NCI-H1417 (cell line): ENCODE data around the gene FOXO3.

Experiments
- DNase-seq, 3 experiments: peaks; one replicate each; lab custom pipeline; 2025; lab: John Stamatoyannopoulos, UW

The FOXO3 gene

DNA sequence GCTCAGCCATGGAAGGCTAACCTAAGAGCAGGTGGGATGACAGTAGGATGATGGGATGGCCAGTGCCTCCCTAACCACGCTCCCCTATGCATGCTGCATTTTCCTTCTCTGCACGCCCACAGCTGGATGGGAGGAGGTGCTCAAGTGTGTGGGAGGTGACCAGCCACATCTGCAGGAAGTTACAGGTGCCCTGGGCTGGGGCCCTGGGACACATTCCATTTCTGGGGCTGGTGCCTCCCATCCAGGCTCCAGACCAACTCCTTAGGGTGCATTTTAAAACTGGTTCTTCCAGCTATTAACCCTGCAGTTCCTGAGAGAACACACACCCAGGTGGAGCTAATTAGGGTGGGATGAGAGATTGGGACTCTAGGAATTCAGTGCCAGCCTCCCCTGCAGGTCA is 152.2 kb downstream of the FOXO3 start:
- DNase-seq: no peak

DNA sequence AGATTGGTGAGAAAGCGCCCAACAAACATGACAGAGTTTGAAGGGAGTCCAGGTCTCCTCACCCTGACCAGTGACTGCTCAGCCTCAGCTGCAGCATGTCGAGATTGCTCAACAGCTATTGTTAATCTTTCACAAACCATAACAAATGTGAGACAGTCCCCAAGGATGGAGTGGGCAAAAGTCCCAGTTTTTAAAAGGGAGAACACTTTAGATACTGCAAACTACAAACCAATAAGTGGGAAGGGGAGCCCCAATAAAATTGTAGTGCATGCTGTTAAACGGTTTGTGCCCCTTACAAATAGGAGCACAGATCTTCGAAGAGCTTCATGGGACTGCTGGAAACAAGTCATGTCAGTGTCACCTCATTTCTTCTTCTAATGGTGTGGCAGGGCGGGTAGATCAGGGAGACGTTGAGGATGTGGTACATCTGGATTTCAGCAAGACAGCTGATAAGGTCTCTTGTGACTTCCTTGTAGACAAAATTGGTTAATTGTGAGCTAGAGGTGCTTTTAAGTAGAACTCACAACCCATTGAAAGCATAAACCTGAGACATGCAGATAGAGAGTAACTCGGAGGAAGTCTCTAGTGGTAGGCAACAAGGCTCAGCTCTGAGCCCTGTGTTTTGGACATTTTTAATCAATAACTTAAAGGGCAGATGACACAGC is 153.5 kb downstream of the FOXO3 start:
- DNase-seq: no peak

DNA sequence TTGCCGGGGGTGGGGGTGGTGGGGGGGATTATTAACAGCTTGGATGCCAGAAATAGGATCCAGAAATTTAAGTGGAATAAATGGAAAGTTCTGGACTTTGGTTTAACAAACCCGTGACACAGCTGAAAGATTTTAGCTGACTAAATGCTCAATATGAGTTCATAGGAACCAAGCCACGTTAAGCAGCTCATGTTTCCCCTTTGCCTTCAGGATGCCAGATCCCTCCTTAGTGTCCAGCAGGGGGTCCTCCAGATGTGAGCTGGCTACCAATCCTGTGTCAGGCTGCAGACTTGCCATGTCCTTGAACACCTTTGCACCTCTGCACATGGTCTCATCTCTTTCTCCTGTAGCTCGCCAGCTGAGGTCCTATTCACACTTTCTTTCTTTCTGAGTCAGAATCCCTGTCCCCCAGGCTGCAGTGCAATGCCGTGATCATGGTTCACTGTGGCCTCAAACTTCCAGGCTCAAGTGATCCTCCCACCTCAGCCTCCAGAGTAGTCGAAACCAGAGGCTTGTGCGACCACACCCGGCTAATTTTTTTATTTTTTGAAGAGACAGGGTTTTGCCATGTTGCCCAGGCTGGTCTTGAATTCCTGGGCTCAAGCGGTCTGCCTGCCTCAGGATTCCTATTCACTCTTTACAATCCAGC is 154.2 kb downstream of the FOXO3 start:
- DNase-seq: no peak

DNA sequence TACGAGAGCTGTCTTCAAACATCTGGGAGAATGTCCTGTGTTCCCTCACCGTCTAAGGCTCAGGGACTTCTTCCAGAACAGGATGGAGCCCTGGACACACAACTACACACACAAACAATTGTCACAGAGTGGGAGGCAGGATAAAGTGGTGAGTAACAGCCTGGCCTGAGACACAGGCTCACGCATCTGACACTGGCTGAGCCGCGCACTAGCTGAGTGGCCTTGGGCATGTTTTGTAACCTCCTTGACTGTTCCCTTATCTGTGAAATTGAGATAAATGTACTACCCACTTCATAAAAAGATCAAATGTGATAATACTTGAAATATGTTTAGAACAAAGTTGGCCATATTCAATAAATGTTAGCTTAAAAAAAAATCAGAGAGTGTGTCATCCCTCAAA is 155.1 kb downstream of the FOXO3 start:
- no peak for DNase-seq

DNA sequence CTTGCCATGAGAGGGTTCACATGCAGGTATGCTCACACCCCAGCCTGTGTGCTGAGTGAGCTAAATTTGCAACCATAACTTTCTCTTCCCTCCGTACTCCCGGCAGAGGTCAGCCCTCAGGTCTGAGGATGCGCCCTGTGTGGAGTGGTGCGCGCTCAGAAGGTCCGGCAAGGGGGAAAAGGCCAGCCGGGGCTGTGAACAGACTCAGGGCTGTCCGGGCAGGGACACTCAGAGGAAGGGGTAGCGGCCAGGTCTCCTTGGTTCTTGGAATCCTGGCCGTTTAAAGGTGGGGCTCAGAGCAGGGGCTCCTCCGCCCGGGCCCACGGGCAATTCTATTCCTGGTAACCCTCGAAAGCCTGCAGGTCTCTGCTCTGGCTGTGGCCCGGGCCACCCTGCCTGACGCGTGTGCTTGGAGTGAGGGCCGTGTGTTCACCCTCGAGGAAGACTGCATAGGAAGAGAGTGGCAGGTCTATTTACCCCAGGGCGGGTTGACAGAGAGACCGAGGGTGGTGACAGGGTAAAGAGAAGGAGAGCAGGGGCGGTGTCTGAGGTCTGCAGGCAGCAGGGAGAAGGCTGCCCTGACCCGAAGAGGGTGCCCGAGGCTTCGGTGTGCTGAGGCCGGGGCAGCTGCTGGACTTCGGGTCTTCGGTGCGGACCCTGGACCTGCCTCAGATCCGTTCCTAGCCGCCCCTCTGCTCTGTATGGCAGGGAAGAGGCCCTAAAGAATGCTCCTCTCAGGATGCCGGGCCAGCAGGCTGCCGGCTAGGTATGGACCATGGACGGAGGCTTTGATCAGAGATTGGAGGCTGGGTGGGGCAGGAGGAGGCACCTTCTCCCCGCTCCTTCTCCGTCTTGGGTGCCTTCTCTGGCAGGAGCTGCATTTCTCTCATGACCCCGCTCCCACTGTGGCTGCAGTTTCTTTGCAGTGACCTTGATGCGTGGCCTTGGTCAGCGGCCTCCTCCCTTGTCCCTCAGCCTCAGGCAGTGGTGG is 156.4 kb downstream of the FOXO3 start:
- DNase-seq: no peak

DNA sequence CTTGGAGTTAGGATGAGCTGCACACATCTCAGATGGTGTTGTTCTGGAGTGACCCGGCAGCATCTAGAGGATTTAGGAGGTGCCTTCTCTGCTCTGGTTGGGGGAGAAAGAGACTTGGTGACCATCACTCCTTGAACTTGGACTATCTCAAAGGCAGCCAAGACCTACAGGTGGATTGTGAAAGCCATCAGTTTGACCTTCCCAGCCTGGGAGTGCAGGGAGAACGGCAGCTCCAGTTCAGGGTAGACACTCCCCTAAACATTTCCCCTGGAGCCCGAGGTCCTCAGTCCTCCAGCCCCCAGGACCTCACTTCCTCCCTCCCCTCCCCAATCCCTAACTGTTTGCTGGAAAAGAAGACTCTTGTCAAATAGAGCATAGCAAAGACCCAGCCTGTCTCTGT is 158.8 kb downstream of the FOXO3 start:
- DNase-seq: no peak

DNA sequence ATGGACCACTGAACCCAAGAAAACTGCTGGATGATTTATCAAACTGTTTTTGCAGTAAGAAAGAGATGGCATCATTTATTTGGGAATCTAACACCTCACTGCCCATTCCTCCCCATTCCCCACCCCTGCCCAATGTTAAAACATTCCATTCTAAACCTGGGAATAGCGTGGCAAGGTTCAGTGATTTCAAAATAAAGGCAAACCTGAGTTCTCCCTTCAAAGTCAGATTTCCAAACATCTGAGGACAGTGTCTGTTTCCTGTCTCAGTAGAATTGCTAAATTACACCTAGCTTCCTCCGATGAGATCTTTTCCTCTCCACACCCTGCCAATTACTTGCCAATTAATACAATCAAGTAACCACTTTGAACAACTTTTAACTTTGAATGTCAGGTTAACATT is 160.1 kb downstream of the FOXO3 start:
- DNase-seq: no peak

DNA sequence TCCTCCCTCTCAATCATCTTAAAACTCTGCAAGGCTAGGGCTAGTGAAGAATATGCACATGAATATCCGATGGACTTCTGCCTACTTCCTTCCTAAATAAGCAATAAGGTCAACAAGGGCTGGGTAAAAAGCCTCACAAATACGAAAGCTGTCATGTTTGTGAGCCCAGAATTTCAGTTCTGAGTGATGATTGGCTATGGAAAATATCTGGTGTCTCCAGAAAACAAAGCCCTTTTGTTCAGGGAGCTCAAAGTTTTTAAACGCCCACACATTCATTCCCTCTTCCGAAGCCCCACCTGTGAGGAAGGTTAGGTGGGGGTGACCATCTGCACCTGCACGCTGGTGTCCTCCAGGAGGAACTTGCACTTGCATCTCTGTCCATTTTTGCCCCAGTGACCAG is 160.6 kb downstream of the FOXO3 start:
- no peak for DNase-seq

DNA sequence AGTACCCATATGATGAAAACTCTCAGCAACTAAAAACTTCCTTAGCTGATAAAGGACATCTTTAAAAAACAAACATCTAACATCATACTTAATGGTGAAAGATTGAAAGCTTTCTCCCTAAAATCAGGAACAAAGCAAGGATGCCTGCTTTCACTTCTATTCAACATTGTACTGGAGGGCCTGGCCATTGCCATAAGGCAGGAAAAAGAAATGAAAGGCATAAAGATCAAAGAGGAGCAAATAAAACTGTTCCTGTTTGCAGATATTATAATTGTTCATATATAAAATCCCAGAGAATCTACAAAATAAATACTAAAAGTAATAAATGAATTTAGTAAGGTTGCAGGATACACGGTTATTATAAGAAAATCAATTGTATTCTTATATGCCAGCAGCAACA is 162.9 kb downstream of the FOXO3 start:
- DNase-seq: no peak

DNA sequence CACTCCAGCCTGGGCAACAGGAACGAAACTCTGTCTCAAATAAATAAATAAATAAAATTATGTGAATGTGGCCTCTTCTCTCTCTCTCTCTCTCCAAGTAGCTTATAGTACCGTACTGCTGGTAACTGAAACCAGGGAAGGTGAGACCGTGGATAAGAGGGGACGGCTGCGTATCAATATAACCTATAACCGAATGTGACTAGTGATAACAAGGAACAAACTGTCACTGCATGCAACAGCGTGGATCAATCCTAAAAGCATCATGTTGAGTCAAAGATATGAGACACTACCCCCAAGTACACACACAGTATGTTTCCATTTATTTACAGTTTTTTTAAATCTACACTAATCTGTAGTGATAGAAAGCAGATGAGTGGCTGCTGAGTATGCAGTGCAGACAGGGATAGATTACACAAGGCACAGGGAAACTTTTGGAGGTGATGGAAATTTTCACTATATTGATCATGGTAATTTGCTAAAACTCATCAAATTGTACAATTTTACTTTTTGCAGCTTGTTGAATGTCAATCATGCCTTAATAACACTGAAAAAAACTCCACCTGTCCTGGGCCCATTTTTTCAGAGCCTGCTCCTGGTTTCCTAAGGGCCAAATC is 166.1 kb downstream of the FOXO3 start:
- no peak for DNase-seq

DNA sequence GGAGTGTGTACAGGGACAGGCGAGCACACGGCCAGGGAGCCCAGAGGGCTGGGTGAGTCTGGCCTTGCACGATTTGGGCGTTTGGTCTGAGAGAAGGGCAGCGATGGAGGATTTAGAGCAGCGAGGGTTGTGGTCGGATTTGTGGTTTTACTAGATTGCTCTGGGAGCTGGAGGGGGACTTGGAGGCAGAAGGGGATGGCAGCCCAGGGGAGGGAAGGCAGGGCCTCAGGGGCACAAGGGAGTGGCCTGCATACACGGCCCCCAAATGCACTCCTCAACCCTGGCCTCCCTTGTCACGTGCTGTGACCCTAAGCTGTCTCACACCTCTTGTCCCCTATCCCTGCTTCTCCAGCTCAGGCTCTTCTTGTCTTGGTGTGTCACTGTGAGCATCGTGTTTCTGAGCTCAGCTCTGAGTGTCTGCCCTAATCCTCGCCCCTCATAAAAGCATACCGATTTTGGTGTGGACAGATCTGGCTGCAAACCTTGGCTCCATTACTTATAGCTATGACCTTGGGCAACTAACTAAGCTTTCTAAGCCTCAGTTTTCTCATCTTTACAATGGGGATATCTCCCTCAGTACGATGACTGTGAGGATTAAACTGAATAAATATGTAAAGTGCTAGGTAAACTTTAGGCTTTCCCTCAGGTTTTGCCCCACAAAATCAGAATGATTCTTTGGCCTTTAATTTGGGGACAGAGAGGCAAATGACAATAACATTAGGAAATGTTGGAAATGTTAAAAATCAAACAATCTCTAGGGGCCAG is 167.4 kb downstream of the FOXO3 start:
- no peak for DNase-seq

DNA sequence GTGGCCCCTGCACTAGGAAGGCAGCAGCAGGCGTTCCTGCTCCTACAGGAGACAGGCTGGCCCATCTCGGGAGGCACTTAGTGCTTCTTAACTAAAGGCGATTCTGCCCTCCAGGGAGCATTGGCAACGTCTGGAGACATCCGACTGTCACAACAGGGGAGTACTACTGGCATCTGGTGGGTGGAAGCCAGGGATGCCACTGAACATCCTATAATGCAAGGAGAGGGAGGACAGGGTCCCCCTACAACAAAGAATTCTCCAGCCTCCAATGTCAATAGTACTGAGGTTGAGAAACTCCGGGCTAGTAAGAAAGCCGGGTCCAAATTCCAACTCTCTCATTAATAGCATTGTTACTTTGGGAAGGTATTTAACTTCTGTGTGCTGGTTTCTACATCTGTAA is 168.1 kb downstream of the FOXO3 start:
- no peak for DNase-seq

DNA sequence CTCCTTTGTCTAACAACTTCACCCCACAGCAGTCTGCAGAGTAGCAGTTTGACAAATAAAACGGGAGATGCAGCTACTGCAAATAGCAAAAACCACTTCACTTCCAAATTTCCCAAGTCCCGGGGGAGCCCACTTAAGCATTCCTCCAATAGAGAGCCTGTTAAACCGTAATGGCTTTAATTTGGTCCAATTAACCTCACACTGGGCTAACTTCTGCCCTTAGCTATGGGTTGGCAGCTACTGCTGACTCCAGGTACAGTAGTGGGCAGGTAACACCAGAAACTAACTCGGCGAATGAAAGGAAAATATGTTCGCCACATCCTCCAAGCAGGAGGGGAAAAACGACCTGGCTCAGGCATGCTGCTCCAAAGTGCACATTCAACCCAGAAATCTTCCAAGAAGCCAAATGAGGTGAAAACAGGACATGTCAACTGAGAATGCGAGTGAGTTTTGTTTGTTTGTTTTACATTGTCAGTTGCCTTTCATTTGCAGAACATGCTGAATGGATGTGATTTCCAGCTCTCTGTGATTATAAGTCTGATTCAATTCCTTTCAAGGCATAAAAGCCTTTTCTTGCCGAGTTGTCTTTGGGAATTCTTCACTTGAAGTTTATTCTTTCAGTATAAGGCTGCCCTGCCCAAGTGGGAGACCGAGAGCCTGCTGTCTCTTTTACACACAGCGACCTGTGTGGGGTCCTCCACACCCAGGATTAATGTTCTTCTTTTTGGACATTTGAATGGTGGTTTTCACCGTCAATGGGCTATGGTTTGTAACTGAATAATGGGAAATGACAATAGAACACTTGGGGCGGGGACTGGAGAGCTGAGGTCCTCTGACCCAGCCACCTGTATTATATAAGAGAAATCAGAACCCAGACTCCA is 170.2 kb downstream of the FOXO3 start:
- peak; percentile 65 to 88 (median 77) for DNase-seq

DNA sequence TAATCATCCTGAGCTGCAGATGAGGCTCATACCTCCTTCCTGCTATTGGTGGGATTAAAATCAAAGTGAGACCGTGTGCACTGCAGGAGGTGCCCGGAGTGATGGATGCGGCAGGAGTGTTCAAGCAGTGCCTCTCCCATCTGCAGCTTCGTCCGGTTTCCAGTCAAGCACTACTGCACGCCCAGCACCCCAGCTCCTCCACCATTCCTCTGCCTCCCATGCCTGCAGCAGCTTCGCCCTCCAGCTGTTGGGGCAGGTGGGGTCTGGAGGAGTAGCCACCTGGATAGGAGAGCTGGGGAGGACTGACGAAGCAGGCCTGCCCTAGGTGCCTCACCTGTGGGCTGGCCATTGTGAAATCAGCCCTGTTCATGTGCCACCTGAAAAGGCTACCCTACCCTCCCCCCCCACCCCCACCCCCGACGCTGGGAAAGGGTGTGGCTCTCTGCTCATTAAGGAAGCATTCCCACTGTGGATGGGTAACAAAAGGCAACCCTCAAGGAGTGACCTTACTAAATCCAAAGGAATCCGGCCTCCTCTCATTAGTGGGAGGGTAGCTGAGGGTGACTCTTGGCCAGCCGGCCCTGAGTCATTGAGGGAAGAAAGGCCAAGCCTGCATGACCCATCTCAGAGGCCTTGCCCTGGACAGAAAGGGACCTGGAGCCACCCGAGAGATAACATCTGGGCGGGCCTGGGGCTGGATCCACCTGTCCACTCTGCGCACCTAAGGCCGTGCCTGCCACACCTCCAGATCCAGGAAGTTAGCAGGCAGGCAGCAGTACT is 171.6 kb downstream of the FOXO3 start:
- no peak for DNase-seq

DNA sequence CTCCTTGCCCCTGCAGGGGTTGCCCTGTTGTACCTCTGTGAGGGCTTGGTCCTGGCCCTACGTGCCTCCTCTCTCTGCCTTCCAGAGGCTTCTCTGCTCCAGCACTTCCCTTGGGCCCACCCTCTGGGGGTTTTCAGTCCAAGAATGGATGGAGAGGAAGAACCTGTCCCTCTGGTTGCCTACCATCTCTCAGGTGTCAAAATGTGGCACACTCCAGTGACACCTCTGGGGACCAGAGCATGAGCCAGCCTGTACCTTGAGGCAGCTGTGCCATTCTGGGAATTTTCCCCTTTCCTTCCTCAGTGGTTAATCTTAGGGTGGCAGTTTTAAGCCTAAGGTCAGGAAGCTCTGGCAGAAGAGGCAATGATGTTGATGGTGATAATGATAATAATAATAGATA is 172.3 kb downstream of the FOXO3 start:
- DNase-seq: no peak

DNA sequence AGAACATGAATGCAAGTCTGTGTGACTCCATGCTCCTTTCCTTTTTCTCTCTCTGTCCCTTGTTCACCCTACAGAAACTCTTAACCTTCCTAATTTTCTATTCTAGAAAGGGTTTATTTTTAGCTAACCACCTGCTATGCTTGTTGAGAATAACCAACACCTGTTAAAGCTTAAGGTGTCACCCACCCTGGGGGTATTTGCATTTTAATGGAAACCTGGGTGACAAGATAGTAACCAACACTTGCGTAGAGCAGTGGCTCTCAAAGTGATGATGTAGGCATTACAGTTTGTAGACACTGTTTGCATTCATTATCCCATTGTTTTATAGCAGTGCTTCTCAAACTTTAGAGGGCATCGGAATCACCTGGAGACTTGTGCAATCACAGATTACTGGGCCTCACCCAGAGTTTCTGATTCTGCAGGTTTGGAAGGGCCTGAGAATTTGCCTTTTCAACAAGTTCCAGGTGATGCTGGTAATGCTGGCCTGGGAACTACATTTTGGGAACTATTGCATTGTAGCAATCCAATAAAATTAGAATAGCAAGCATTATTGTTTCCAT is 173.1 kb downstream of the FOXO3 start:
- DNase-seq: peak in 2 of 3 experiments; percentile 5 to 42
